GM10847 (cell line): Measurements from ENCODE around the gene HILPDA.
A peak's percentile ranks its signal among the peaks of the same experiment; 100 is the strongest.

ENCODE experiments used
- POLR2A ChIP-seq: IDR thresholded peaks from 2 replicates; pipeline ENCODE4 v1.6.1; 2011; ENCODE audit not compliant: insufficient read length; ENCODE audit errors: extremely low read depth

HILPDA gene, protein sequence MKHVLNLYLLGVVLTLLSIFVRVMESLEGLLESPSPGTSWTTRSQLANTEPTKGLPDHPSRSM

DNA sequence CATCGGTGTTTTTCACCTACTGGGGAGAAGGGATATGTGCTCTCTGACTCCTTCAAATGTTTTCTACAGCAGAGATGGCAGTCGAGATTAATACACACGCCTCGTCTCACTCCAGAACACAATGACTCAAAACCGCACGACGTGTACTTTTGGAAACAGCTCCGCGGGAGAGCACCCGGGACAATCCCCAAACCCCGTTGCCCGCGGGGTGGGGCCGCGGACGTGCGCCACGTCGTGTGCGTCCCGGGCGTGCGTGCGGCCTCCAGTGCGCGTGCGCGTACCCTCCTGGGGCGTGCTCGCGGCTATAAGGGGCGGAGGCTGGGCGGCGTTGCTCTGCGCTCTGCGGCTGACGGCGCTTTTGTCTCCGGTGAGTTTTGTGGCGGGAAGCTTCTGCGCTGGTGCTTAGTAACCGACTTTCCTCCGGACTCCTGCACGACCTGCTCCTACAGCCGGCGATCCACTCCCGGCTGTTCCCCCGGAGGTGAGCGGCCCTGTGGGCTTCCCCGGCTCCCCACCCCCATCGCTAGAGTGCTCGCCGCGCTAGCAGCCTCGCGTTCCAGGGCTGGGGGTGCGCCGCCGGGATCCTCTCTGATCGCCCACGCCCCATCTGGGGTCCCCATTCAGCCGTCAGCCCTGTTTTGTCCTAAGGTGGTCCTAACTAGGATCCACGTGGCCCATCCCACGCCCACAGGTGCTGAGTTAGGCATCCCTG is at the start of gene HILPDA:
TSS of gene HILPDA (plus strand) at position 336 of the 712 bp plus-strand sequence. CDS start 1,391 bp downstream, outside the sequence.
- peak; percentile 81 for TF ChIP-seq POLR2A

DNA sequence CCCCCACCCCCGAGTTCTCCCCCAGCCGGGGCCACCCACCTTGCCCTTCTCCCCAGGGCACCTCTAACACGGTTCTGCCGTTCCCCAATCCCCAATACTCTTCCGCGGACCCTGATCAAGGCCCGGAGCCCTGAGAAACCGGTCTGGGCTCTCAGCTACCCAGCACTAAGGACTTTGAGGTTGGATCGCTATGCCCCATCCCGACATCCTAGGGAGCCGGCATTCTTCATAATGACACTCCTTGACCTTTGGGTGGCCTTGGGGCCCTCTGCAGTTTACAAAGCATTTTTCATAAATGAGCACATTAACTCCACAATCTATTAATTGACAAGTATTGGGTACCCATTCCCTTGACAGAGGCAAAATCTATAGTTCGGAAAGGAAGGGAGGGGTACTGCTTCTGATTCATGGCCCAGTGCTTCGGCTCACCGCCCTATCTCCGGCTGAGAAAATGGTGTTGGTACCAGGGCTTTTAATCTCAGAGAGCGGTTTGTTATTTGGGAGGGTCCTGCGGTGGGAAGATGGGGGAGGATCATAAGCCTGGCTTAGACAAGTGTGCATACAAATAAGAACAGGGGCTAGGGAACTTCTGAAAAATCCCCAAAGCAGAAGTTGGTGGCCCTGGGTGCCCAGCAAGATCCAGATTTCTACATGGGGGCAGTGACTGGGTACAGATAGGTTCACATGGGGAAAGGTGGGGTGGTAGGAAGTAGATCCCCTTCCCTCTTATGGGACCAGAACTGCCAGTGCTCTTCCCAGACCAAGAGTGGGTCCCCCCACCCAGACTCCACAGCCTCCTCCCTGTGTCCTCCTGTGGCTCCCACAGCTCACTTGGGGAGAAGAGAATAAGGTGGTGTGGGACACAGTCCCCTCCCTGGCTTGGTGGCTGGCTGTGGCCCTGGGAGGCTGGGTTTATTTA is 49.1 kb upstream of the HILPDA start:
- TF ChIP-seq POLR2A: no peak

DNA sequence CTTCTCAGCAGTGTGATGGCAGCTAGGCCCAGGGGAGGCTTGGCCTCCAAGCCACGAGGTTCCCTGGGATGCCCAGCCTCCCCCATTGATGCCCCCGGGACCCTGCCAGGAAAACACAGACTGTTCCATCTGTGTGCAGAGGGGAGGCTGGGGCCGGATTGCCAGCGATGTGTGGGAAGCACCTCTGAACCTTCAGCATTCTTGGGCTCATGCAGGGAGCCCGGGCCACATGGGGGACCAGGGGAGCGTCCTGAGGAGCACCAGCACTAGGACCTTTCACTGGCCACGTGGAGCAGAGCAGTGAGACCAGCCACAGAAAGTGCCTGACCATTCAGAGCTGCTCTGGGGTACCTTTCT is 48.5 kb upstream of the HILPDA start:
- TF ChIP-seq POLR2A: no peak

DNA sequence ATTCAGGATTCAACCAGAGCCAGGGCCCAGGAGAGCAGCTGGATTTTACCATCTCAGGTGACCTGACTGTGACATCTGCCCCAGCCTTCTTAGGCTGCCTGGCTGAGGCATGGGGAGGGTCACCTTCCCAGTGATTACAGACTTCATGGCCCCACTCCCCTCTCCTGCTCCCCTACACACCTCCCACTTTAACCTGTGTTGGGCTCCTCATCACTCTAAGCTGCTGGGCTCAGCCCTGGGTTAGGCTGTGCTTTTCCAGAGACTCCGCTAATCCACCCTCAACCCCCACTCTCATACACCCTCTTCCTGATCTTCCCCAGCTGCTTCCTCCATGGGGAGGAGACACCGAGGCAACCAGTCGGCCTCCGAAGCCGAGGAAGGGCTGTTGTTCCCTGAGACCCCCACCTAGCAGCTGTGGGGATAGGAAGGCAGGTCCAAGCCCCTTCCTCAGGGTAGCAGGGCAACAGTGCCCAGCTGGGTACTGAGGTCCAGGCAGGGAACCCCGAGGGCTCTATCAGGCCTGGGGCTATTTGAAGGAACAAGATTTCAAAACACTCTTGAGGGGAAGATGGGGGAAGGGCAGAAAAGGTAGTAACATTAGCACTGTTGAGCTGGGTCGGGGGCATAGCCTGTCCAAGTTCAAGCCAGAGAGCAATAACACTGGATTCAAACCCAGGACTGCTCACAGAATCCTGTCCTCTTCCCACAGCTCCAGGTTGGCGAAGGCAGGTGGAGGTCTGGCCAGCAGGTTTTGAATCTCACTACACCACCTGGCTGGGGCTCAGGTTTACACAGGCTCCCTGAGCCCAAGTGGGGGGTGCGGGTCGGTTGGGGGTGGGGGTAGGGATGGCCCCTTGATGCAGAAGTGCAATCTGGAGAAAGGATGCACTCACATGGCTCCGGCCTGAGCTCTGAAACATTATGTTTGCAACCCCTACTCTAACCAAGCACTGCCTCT is 47.6 kb upstream of the HILPDA start:
- TF ChIP-seq POLR2A: no peak

DNA sequence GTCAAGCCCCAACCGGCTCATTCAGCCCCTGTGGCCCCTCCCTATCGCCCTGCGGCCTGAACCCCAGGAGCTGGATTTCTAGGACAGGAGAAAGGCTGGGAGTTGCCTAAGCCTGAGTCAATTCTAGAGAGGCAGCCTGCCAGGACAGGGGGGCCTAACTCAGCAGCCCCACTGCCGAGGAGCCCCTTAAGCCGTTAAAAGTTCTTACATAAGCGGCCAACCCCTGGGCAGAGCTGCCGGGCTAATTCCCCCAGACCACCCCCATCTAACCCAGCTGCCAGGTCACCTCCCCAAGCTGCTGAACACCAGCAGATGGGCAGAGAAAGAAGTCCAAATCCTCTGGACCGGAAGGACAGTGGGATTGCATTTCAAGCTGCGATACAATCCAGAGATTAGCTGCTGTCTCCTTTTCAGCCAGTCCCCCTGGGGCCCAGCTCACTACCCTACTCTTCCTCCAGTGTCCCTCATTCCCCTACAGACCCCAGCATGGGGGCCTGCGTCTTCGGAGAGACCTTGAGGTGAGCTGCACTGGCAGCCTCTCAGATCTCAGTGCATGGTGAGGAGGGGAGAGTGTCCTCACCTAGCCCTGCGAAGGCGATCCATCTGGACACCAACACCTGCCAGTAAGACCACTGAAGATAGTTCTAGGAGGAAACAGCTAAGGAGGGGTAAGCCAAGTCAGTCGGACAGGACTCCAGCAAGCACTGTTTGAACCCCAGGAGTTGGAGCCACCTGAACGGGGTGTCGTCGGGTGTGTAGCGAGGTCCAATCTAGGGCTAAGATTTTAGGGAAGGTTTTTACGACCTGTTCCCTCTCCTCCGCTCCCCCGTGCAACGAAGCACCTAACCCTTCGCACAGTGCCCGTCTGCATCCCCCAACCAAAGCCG is 46.7 kb upstream of the HILPDA start:
- no peak for TF ChIP-seq POLR2A

DNA sequence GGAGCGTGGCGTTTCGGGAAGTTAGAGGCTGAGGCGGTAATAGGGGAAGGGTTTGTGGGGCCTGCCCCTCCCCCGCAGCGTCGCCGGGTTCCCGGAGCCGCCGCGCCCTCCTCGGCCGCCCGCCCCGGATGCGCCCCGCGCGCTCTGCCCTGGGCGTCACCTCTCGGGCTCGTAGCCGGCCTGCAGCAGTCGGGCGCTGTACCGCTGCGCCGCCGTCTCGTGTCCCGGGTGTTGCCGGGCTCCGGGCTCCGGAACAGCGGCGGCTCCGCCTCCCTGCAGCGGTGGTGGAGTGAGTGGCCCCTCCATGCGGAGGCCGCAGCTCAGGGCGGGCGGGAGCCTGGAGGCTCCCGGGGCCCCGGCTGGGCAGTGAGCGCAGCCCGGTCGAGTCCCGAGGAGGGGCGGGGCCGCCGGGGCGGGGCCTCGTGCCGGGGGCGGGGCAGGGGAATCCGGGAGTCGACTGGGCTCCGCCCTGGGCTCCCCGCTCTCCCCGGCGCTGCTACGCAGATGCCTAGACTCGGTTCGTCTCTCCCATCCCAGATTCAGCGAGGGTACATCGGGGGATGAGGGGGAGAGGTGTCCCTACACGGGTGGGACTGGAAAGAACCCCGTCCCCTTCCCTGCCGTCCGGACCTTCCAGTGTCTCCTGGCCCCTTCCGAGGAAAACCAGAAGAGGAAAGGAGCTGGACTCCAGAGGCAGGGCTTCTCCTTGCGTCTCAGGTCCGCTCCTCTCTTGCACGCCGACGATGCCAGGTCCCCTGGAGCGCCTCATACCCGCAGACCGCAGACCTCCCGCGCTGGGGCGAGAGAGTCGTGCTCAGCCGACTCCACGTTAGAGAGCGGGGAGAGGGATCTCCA is 45.9 kb upstream of the HILPDA start, which contains the start of gene IMPDH1:
TSS of gene IMPDH1 (minus strand) at position 387 of the 855 bp plus-strand sequence. CDS start at position 306, 81 bp downstream.
- TF ChIP-seq POLR2A: peak; percentile 34

DNA sequence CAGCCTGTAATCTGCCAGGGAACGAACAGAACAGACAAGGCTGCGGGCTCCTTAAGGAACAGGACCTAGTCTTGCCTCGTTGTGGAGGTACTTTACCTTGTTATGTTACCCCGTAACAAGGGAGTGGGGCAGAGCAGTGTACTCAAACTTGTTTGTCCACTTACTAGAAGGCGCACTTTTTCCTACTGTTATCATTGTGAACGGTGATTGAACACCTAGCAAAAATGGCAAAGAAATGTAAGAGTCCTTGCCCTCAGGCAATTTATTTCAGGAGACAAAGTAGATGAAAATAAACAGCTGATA is 45.3 kb upstream of the HILPDA start:
- no peak for TF ChIP-seq POLR2A

DNA sequence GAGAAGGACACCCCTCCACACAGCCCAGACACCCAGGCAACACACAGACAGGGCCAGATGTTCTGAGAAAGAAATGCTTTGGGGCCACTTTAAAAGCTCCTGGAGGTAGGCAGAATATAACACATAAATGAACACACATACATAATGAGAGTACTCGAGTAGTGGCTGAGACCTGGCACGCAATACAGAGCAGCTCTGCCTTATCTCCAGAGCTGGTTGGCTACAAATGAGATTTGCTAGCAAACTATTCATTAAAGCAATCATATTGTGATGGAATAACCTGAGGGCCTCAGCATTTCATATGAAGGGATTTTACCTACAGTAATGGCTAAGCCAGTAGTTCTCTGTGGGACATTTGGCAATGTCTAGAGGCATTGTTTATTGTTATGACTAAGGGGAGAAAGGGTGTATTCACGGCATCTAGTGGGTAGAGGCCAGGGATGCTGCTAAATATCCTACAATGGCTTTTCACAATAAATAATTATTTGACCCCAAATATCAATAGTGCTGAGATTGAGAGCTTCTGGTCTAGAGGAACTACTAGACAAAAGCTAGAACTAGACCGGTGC is 40.4 kb upstream of the HILPDA start:
- TF ChIP-seq POLR2A: no peak

DNA sequence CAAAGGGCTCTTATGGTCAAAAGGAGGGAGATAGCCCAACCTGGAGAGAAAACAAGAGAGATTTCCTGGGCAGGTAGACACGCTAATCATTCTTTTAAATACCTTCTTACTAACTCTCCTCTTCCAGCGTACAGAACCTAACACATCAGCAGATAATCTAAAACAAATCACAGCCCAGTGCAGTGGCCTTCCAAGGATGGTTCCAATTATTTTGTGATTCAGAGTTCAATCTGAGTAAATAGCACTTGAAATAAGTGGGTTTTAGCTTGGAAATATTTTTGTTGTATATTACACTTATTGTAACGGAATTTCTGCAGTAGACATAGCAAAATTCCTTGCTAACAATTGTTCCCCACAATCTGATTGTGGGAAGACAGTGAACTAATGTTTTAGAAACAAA is 38.6 kb upstream of the HILPDA start:
- no peak for TF ChIP-seq POLR2A

DNA sequence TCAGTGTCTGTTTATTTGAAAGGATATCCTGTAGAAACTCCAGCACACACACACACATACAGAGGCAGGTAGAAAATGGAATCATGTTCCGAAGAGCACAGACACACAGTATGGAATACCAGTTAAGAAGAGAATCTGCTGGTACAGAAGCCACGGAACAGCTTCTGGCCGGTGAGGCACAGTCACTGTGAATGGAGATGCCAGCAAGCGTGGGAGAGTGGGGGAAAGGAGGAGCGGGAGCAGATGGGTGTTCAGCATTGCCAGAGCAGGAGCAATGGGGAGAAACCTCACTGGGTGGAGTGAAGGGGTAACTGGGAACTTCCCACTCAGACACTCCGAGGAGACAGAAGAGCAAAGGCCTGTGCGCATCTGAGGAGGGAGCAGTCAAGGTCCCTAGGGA is 36.4 kb upstream of the HILPDA start:
- TF ChIP-seq POLR2A: no peak

DNA sequence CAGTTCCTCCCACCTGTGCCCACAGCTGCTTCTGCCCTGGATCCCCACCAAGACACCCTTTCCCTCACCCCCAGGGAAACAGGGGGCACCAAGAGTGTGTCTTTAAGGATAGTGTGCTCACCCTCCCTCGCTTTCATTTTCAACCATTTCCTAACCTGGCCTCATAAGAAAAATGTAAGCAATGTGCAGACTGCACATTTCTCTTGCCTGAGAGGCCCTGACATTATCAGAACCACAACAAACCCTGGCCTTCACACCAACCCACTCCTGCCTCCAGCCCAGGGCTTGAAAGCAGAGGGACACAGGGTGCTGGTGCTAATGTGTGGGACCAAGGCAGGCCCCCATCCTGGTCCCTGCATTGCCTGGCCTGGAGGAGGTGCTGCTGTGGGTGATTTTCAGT is 34.9 kb upstream of the HILPDA start:
- TF ChIP-seq POLR2A: no peak

DNA sequence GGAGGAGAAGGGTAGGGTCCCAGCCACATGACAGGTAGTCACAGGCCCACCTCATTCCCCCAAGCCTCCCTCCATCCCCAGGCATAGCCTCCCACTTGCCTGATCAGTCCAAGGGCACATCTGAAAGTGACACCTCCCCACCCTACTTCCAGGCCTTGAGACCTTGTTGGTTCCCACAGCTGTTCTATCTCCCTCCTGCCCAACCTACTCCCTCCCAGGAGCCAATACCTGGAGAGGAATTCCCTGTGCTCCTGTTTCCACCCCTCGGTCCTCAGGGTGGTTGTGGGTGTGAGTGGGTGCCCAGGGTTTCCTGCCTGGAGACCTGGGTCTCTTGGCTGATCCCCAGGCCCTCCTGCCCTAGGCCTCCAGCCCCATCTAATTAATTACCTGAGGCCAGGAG is 34.3 kb upstream of the HILPDA start:
- no peak for TF ChIP-seq POLR2A

DNA sequence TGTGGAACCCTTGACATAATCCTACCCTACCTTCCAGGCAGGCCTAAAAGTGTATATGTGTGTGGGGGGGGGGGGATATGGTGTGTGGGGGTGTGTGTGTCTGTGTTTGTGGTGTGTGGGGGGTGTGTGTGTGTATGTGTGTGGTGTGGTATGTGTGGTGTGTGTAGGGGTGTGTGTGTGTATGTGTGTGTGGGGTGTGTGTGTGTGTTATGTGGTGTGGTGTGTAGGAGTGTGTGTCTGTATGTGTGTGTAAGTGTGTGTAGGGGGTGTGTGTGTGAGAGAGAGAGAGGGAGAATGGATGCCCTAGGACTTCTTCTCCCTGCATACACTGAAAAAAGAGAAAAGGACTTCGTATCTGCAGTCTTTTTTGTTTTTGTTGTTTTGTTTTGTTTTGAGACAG is 33.6 kb upstream of the HILPDA start:
- no peak for TF ChIP-seq POLR2A

DNA sequence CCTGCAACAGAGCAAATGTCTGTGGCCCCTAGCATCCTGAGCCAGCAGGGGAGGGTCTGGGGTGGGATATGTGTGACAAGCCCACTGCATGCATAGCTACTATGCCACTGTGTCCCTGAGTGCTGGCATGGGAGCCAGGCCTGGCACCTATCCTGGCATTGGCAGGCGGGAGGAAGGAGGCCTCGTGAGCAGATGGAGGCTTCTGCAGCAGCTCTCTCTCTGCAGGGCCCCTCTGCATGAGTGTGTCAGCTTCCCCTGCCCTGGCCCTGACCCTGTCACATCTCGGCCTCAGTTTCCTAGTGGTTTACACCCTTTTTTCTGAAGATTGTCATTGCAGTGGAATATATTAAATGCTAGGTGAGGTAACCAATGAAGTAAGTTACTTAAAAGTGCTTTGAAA is 32.8 kb upstream of the HILPDA start:
- no peak for TF ChIP-seq POLR2A
